GM18519 (cell line): Measurements from ENCODE around the gene RAPGEF5.

Source experiments
- ATAC-seq: cut with Tn5 transposase; IDR thresholded peaks from one replicate; pipeline ENCODE4 v1.9.1; 2021; ENCODE audit warnings: mild to moderate bottlenecking, moderate library complexity; ENCODE audit not compliant: unreplicated experiment, low FRiP score

Gene RAPGEF5

DNA sequence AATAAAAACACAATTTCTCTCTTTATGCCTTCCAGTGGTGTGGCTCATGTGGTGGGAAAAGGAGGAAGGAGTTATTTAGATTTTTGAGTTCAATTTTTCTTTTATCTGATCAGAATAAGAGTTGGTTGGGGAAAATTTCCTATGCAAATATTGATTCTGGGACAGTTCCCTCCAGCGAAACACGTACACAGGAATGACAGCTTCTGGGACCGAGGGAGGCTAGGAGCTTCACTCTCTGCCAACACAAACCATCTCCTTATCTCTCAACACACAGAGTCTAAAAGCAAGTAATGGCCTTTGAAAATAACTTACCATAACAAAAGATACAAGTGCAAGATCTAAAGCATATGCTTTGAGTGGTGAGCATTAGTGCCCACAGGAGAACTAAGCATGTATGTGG lies 122.7 kb downstream of the RAPGEF5 start:
- ATAC-seq: no peak

GRCh38 chr7:22231806-22232205 lies 125.1 kb downstream of the RAPGEF5 start:
- no peak for ATAC-seq

DNA sequence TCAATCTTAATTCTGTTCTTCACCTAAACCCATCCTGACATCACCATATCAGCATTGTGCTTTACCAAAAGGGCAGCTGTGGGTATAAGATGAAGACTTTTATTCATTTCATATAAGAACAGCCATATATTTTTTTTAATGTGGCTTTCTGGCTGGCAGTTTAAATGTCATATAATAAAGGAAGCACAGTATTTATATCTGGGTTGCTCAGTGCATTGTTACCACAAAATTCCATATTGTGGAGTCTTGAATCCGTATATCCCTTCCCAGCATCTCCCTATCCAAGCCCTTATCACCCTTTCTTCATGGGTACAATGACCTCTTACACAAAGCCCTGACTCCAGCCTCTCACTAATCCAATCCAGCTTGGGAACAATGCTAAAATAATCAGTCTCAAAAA lies 125.8 kb downstream of the RAPGEF5 start:
- no peak for ATAC-seq

DNA sequence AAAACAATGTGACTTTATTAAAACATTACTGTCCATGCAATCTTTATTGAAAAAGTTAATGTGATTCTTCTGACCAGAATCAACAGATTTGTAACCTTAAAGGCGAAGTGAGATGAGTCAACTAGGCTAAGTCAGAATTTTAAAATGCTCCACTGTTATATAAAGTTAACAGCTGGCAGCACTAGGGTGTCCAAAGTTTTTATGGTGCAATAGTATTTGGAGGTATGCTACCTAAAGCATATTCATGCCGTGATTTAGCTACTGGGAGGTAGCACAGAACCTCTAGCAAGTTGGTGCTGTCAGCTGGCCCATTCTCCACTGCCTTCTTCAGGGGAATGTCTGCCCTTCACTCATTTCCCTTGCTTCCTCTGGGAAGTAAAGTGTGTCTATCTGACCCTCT lies 126.7 kb downstream of the RAPGEF5 start:
- no peak for ATAC-seq

- no peak for ATAC-seq
Observed at GRCh38 chr7:22229148-22229547, 127.8 kb downstream of the RAPGEF5 start.

- no peak for ATAC-seq
Observed at GRCh38 chr7:22223807-22224206, 133.1 kb downstream of the RAPGEF5 start.

DNA sequence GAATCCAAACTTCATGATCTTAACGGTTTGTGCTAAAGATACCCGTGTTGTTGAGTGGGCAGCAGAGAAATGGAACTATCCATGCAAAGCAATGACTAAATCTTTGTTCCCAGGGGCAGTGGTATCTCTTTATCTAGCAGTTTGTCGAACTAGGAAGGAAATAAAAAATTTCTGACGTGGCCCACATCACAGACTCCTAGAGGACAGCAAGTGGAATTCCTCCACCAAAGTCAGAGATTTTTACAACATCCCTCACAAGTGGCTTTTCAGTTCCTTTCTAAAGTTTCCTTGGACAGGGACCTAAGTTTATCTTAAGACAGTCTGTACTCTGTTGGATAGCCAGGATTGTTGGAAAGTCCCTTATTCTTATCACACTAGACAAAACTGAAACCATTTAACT lies 136.0 kb downstream of the RAPGEF5 start:
- no peak for ATAC-seq

GRCh38 chr7:22219739-22220493 lies 137.0 kb downstream of the RAPGEF5 start:
- no peak for ATAC-seq

- ATAC-seq: no peak
Observed at GRCh38 chr7:22219036-22219435, 137.9 kb downstream of the RAPGEF5 start.

GRCh38 chr7:22216832-22217475 lies 140.0 kb downstream of the RAPGEF5 start:
- no peak for ATAC-seq

GRCh38 chr7:22216309-22216708 lies 140.6 kb downstream of the RAPGEF5 start:
- ATAC-seq: no peak

- ATAC-seq: no peak
Observed at GRCh38 chr7:22214000-22214399, 143.0 kb downstream of the RAPGEF5 start.

- no peak for ATAC-seq
Observed at GRCh38 chr7:22213081-22213480, 143.9 kb downstream of the RAPGEF5 start.

DNA sequence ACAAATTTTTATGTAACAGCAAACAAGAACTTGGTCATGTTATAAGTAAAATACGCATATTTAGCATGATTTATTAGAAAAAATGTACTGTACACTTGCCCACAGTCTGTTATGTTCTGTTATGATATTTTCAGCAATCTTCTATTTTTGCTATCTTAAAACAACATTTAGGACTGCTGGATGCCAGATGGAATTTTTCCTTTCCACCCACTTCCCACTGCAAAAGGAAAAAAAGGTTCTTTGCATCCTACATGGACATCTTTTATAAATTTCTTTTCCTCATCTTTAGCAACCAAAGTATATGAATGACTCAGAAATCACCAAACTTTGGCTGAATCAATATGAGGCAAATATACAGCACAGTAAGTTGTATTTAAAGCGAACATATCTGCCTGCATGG lies 146.0 kb downstream of the RAPGEF5 start:
- no peak for ATAC-seq

DNA sequence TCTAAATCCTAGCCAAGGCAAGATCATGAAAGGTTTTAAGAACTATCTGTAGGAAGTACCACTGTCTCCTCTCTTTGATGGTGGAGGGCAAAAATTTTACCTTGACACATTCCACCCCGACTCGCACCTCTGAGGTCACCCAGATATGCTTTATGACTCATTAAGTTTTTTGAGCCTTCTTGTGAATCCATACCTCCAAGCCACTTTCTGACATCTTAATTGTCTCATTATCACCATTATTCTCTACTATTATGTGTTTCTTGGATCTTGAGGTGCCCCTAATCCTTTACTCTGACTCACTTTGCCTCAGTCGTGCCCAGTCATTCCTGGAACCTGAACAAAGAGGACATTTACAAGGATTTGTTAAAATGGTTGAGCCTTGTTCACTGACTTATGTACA lies 146.6 kb downstream of the RAPGEF5 start:
- ATAC-seq: no peak

DNA sequence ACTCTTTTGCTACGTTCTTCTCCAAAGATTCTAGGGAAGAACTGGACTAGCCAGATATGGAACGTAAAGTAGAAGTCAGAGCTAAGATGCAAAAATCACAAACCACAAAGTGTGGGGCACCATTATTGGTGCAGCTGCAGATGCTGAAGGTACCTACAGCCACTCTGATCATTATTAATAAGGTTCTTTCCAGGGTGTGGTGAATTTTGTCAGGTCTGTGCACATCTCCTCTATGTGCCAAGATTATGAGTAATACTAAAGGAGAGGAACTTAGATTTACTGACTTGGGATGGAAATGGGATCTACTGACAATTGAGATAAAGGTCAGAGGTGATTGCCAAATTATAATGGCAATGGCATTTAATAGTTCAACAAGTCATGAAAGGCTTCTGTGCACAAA lies 148.2 kb downstream of the RAPGEF5 start:
- no peak for ATAC-seq

DNA sequence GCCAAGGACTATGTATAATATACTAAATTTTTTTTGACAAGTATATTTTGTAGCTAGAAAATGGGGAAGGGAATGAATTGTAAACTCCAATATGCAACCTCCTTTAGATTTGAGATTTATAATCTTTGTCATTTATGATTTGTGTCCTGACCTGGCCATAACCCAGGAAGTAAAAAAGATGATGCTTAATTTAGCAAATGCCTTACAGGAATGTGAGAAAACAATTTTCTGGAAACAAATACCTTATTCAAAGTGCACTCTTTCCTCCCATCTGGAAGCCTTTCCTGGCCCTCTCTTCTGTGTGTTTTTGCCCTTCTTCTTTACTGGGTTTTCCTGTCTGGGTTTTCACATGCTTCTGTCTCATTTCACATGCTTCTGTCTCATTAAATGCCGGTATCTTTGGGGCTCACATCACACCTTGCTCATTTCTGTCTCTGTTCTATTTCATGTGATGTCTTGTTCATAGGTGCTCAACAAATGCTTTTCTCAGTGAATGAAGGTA lies 149.2 kb downstream of the RAPGEF5 start:
- ATAC-seq: no peak

DNA sequence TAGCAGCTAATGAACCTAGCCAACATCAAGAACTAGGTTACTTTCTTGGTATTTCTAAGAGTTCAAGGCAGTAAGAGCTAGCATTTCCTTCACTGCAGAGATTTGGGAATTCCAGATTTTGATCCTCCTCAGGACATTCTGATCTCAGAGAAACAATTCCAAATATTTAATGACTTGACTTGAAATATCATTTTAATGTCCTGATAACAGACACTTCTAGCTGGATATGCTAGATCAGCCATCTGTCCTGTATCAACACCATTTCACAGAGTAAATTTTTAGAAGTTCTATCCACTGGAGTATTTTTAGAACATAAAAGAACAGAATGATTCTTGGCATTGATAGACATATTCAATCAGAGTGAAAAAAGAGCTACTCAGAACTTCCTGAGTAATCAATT lies 151.3 kb downstream of the RAPGEF5 start:
- no peak for ATAC-seq

DNA sequence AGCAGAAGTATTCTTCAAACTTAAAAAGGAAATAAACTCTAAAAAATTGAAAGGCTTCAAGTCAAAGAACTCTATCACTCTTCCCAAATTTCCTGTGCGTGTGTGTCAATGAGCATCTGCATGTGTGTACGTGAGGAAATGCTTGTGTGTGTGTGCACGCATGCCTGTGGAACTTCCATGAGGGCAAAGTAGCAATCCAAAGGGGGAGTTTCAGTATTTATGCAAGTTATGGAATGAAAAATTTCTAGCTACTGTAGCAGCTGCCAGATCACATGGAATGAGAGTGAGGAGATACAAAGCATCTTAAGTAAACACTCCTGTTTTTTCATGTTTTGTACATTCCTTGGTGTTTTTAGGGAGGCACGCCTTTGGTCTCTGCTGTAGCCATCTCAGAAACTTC lies 152.6 kb downstream of the RAPGEF5 start:
- ATAC-seq: no peak

DNA sequence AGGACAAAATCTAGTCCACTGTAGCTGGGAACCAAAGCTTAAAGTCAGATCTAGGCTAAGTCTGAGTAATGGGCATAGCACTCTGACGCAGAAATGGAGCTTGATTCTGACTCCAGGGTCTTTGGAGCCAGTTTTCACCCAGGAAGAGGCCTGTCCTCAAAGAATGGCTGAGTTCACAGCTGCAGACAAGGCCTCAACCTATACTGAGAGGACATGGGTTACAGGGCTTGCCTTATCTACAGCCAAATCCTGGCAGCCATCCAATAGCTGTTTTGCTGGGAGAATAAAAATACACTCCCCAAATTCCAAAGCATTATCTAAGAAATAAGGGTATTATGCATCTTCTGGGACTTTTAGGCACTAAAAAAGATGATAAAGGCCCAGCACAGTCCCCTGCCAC lies 154.8 kb downstream of the RAPGEF5 start:
- ATAC-seq: no peak

- no peak for ATAC-seq
Observed at GRCh38 chr7:22201186-22201880, 155.6 kb downstream of the RAPGEF5 start.

GRCh38 chr7:22200777-22201176 lies 156.2 kb downstream of the RAPGEF5 start:
- ATAC-seq: no peak
